CD14-positive monocyte (primary cell): ENCODE results near the gene C10orf71. TPM values are rescaled to one million over a fixed set of nuclear protein-coding genes. Genes with fewer than 3 reads are reported as not detected.

ENCODE experiments used
- DNase-seq, 3 donors: peaks; one replicate each; pipeline ENCODE4 v3.0.0-alpha.2; 2011 to 2022
- H2AFZ ChIP-seq: 2 replicates; pipeline ENCODE4 v1.6.0; 2012; ENCODE audit warnings: mild to moderate bottlenecking, low read depth, low read length, inconsistent platforms; ENCODE audit not compliant: insufficient read depth, poor library complexity, severe bottlenecking
- H3K27ac ChIP-seq, 2 donors: 1 replicate in 1 of 2; 2 replicates in 1 of 2; pipeline ENCODE4 v1.5.1; 2012 to 2013; ENCODE audit warnings: low read length in 2 of 2, control low read depth in 1 of 2, inconsistent platforms in 1 of 2, low read depth in 1 of 2, mild to moderate bottlenecking in 1 of 2
- H3K27me3 ChIP-seq, 2 donors: one replicate each; pipeline versions ENCODE4 v1.6.0 to v1.6.1; 2011 to 2013; ENCODE audit warnings: low read length in 2 of 2; ENCODE audit not compliant: control insufficient read depth in 2 of 2, insufficient read depth in 2 of 2
- H3K36me3 ChIP-seq, 2 donors: replicated peaks in 1 of 2; 1 replicate in 1 of 2; 2 replicates in 1 of 2; pipeline versions ENCODE4 v1.5.1 to v1.6.1; 2012 to 2013; ENCODE audit warnings: low read length in 2 of 2, control low read depth in 1 of 2, inconsistent platforms in 1 of 2, mild to moderate bottlenecking in 1 of 2; ENCODE audit not compliant: insufficient read depth in 2 of 2, control insufficient read depth in 1 of 2
- H3K4me1 ChIP-seq, 2 donors: 1 replicate in 1 of 2; 2 replicates in 1 of 2; pipeline versions ENCODE4 v1.5.1 to v1.6.1; 2012 to 2013; ENCODE audit warnings: low read length in 2 of 2, control low read depth in 1 of 2, inconsistent platforms in 1 of 2, mild to moderate bottlenecking in 1 of 2, moderate library complexity in 1 of 2; ENCODE audit not compliant: insufficient read depth in 2 of 2, control insufficient read depth in 1 of 2
- H3K4me2 ChIP-seq: replicated peaks from 2 replicates; pipeline ENCODE3; 2012; ENCODE audit warnings: low read length, moderate library complexity, mild to moderate bottlenecking; ENCODE audit not compliant: poor library complexity, severe bottlenecking; ENCODE audit errors: extremely low read depth
- H3K4me3 ChIP-seq, 3 experiments: fragments of 200-600 bp in 1 of 3; sonication (generic) in 1 of 3; replicated peaks in 1 of 3; 1 replicate in 2 of 3; 2 replicates in 1 of 3; pipeline ENCODE4 v1.5.1; 2011 to 2013; ENCODE audit warnings: low read length in 3 of 3, mild to moderate bottlenecking in 3 of 3, control low read depth in 2 of 3, low read depth in 2 of 3, inconsistent platforms in 1 of 3, moderate library complexity in 1 of 3
- H3K79me2 ChIP-seq: 2 replicates; pipeline ENCODE4 v1.6.0; 2012; ENCODE audit warnings: mild to moderate bottlenecking, control low read depth, inconsistent platforms, low read length, moderate library complexity; ENCODE audit not compliant: insufficient read depth
- H3K9ac ChIP-seq: 2 replicates; pipeline ENCODE4 v1.6.0; 2017; ENCODE audit warnings: low read length, mild to moderate bottlenecking; ENCODE audit not compliant: insufficient read depth, poor library complexity, severe bottlenecking
- H3K9me3 ChIP-seq, 2 donors: replicated peaks in 1 of 2; 1 replicate in 1 of 2; 2 replicates in 1 of 2; pipeline versions ENCODE4 v1.5.1 to v1.6.1; 2012 to 2013; ENCODE audit warnings: low read length in 2 of 2, control low read depth in 1 of 2; ENCODE audit not compliant: control insufficient read depth in 1 of 2, insufficient read depth in 1 of 2
- H4K20me1 ChIP-seq: 2 replicates; pipeline ENCODE4 v1.6.0; 2012; ENCODE audit warnings: mild to moderate bottlenecking, low read length, control low read depth, moderate library complexity; ENCODE audit not compliant: insufficient read depth
- H3K27ac Mint-ChIP-seq, 7 donors: one replicate each; pipeline ENCODE4 v1.8.0; 2020; ENCODE audit warnings: mild to moderate bottlenecking in 7 of 7, mixed read lengths in 7 of 7, moderate library complexity in 6 of 7, inconsistent platforms in 2 of 7
- H3K27me3 Mint-ChIP-seq, 3 donors: one replicate each; pipeline ENCODE4 v1.8.0; 2021 to 2022; ENCODE audit warnings: low read depth in 3 of 3, mild to moderate bottlenecking in 3 of 3, mixed read lengths in 3 of 3, moderate library complexity in 3 of 3, inconsistent platforms in 1 of 3
- H3K36me3 Mint-ChIP-seq, 2 donors: one replicate each; pipeline ENCODE4 v1.8.0; 2020; ENCODE audit warnings: mixed read lengths in 2 of 2, inconsistent platforms in 1 of 2, mild to moderate bottlenecking in 1 of 2
- H3K4me1 Mint-ChIP-seq: one replicate; pipeline ENCODE4 v1.8.0; 2020; ENCODE audit warnings: mild to moderate bottlenecking, mixed read lengths
- H3K4me3 Mint-ChIP-seq, 2 donors: one replicate each; pipeline ENCODE4 v1.8.0; 2020; ENCODE audit warnings: mild to moderate bottlenecking in 2 of 2, mixed read lengths in 2 of 2, moderate library complexity in 1 of 2
- H3K9me3 Mint-ChIP-seq, 7 donors: one replicate each; pipeline ENCODE4 v1.8.0; 2020 to 2022; ENCODE audit warnings: mixed read lengths in 7 of 7, mild to moderate bottlenecking in 6 of 7, moderate library complexity in 6 of 7, inconsistent platforms in 2 of 7
- CTCF ChIP-seq: fragments of 200-600 bp; IDR thresholded peaks from one replicate; pipeline ENCODE4 v1.8.0; 2022; ENCODE audit warnings: antibody characterized with exemption, mild to moderate bottlenecking
- WGBS: methylation state at CpG from one replicate; pipeline ENCODE4 v1.1.5; 2013; ENCODE audit warnings: missing lambda C conversion rate; ENCODE audit not compliant: insufficient coverage; 5-methylcytosine and 5-hydroxymethylcytosine counted together
- intact Hi-C, 2 donors: fragments of 100-400 bp; cut with micrococcal nuclease; formaldehyde crosslinking; loops; one replicate each; pipeline versions ENCODE4 v1.15.0 to v1.15.1; 2023
- polyA plus RNA-seq, 3 donors: library from polyadenylated mRNA; depleted of rRNA in 1 of 3; unstranded in 2 of 3; stranded (reverse) in 1 of 3; fragments of 300-500 nt in 2 of 3; fragments of >200 nt in 1 of 3; fragmentation: Illumina TruSeq in 2 of 3; gene quantifications; 1 replicate in 2 of 3; 2 replicates in 1 of 3; pipeline ENCODE4 v1.2.3, GENCODE V29; 2012 to 2021

C10orf71 gene
- polyA plus RNA-seq, 3 donors = not detected

DNA sequence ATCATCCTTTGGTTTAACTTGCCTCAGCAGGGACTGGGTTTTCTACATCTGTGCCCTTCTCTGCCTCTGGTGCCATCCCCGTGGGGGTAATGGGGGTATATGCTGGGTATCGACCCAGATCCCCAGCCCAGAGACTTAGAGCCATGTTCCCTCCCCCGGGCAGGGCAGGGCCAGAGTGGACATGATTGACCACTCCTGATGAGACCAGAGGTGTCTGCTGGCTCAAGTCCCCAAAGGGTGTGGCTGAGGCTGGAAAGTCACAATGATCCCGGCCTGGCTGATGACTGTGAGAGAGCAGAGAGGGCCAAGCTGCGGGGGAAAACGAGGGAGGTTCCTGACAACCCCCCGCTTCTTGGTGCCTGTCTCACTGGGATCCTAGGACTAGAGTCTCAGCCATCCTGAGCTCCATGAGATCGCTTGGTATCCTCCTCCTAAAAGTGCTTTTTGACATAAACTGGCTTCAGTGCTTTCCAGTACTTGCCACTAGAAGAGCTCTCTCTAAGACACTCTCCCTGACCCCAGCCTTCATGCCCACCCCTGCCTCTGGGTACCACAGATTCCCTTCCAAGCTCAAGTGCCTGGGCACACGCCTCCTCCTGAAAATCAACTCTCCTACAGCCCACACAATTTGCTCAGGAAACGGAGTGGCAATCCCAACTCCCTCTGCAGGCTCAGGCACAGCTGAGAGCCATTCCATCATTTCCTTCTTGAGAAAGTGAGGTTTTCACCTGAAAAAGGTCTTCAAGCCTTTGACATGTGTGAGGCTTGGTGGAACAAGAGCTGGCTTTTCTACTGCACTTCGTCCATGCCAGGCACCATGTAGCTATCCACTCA, 63.0 kb downstream of the C10orf71 start:
- Mint-ChIP-seq H3K36me3 (peaks cover 0 to 3% of the 10 kb centered on the region in 2 donors), H3K27ac (peak overlapping the region; percentile 40 to 96 (median 94)), H3K27me3 (peaks cover 0 to 10% (median 4%) of the 10 kb centered on the region in 3 donors), H3K4me1 (peaks cover 46% of the 10 kb centered on the region), H3K4me3 (peak overlapping the region in 1 of 2 donors; percentile 3), H3K9me3 (peaks cover 0 to 6% (median 2%) of the 10 kb centered on the region in 7 donors)
- peak overlapping the region; percentile 39 for H2AFZ ChIP-seq
- no peak for TF ChIP-seq CTCF
- peaks cover 40 to 53% of the 10 kb centered on the region in 2 donors for H3K4me1 ChIP-seq
- H4K20me1 ChIP-seq = no peaks in the 10 kb centered on the region
- H3K9me3 ChIP-seq = no peaks in the 10 kb centered on the region
- H3K9ac ChIP-seq = no peak overlapping the region
- H3K4me3 ChIP-seq = peak overlapping the region in 1 of 3 experiments; percentile 19
- H3K27me3 ChIP-seq = no peaks in the 10 kb centered on the region
- no peaks in the 10 kb centered on the region for H3K79me2 ChIP-seq
- 99% methylated on average over 9 of the region's 11 CpGs for WGBS
- H3K27ac ChIP-seq = peak overlapping the region; percentile 57 to 82
- intact Hi-C loops = loop anchor here in 1 of 2 donors (10.0 kb wide), 1 partner anchor 47 kb away; no protein-coding TSS in a partner anchor
- peak in 1 of 3 donors; percentile 1 for DNase-seq
- H3K36me3 ChIP-seq = no peaks in the 10 kb centered on the region
- peak overlapping the region; percentile 4 for H3K4me2 ChIP-seq

DNA sequence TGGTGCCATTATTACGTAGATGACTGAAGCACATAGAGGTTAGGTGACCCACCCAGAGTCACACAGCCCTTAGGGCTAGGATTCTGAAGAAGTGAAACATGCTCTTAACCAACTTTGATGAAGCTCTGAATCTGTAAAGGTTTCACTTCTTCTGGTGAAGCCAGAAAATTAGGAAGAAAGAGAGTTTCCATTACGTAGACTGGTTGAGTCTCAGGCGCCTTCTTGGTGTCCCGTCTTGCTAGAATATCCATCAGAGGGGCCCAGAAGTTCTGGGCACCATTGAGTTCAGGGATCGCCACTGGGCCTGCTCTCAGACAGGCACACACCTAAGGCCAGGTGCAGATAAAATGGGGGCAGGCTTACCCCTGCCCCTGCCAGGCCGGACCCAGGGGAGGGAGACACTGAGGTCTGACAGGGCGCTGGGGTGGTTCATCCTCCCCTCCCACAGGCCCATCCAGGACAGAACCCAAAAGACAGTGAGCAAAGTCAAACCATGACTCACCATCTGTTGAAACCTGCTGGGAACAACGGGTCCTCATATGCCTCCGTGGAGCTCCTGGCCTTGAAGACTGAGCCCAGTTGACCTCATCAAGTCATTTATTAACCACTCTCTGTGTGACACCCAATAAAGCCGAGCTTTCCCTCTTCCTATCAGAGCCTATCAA, 63.8 kb downstream of the C10orf71 start:
- Mint-ChIP-seq H3K4me1 (peaks cover 41% of the 10 kb centered on the region), H3K27ac (peak overlapping the region; percentile 92 to 97 (median 94)), H3K9me3 (peaks cover 0 to 3% (median 0%) of the 10 kb centered on the region in 7 donors), H3K27me3 (peaks cover 0 to 12% (median 4%) of the 10 kb centered on the region in 3 donors), H3K36me3 (peaks cover 0 to 3% of the 10 kb centered on the region in 2 donors), H3K4me3 (peak overlapping the region in 1 of 2 donors; percentile 73)
- Histone ChIP-seq H3K4me3 (peak overlapping the region in 1 of 3 experiments; percentile 19), H3K36me3 (no peaks in the 10 kb centered on the region), H3K4me1 (peaks cover 36 to 49% of the 10 kb centered on the region in 2 donors), H3K9me3 (no peaks in the 10 kb centered on the region), H3K9ac (no peak overlapping the region), H3K79me2 (no peaks in the 10 kb centered on the region), H3K27me3 (no peaks in the 10 kb centered on the region), H3K4me2 (peak overlapping the region; percentile 4), H4K20me1 (no peaks in the 10 kb centered on the region), H2AFZ (peak overlapping the region; percentile 39), H3K27ac (peak overlapping the region; percentile 57 to 82)
- peak; percentile 57 to 85 (median 81) for DNase-seq
- WGBS = 45% methylated on average over 9 of the region's 10 CpGs
- intact Hi-C loops = loop anchor here in 1 of 2 donors (10.0 kb wide), 1 partner anchor 48 kb away; no protein-coding TSS in a partner anchor
- TF ChIP-seq CTCF = no peak
